BJ (cell line): ENCODE data around the gene ZNF90. TPM values are rescaled to one million over a fixed set of nuclear protein-coding genes. Genes with fewer than 3 reads are reported as not detected.
A peak's percentile ranks its signal among the peaks of the same experiment; 100 is the strongest.
"Not testable (repeated sequence)": the region's sequence is repeated elsewhere in the genome, so short reads cannot be mapped to it uniquely, and the experiment has no call there.

Source experiments
- CTCF ChIA-PET: fragments of 350-600 bp; formaldehyde crosslinking; extraction: SDS; loops from one replicate; lab custom pipeline; 2021; ENCODE audit warnings: antibody characterized with exemption, inconsistent platforms; lab: Yijun Ruan, JAX
- POLR2A ChIA-PET: fragments of 300-600 bp; sonication (Branson Sonifier 250); formaldehyde crosslinking; extraction: SDS; loops from one replicate; lab custom pipeline; 2021; ENCODE audit warnings: antibody characterized with exemption; lab: Charles Lee
- DNase-seq: peaks from one replicate; pipeline ENCODE4 v3.0.0-alpha.2; 2011; ENCODE audit warnings: low read depth
- H3K27me3 ChIP-seq: 2 replicates; pipeline ENCODE4 v1.6.0; 2011; ENCODE audit warnings: low read length; ENCODE audit not compliant: control insufficient read depth, insufficient read depth
- H3K36me3 ChIP-seq: 2 replicates; pipeline ENCODE4 v1.5.1; 2011; ENCODE audit warnings: low read length; ENCODE audit not compliant: control insufficient read depth, insufficient read depth
- H3K4me3 ChIP-seq: 2 replicates; pipeline ENCODE4 v1.5.1; 2011; ENCODE audit warnings: low read depth, mild to moderate bottlenecking, control low read depth, low read length
- CTCF ChIP-seq: IDR thresholded peaks from 2 replicates; pipeline ENCODE4 v1.5.1; 2011; ENCODE audit warnings: low read depth, mild to moderate bottlenecking, control low read depth, inconsistent platforms, low read length, moderate library complexity; ENCODE audit not compliant: insufficient read depth
- polyA plus RNA-seq: library from polyadenylated mRNA; depleted of rRNA; stranded (reverse); fragments of >200 nt; gene quantifications from 2 replicates; pipeline ENCODE4 v1.2.3, GENCODE V29; 2011

The ZNF90 gene
- polyA plus RNA-seq, 1 experiment = 0.38 TPM

GRCh38 chr19:20066861-20067260 lies 10.9 kb upstream of the ZNF90 start:
- H3K4me3 ChIP-seq = no peak overlapping the region
- CTCF ChIA-PET = no interaction called here
- DNase-seq = no peak
- H3K36me3 ChIP-seq = no peaks in the 10 kb centered on the region
- TF ChIP-seq CTCF = no peak
- POLR2A ChIA-PET = no interaction called here
- no peaks in the 10 kb centered on the region for H3K27me3 ChIP-seq

- CTCF ChIA-PET = no interaction called here
Measured at GRCh38 chr19:20067943-20068342, 9.9 kb upstream of the ZNF90 start.

GRCh38 chr19:20068559-20068958 lies 9.2 kb upstream of the ZNF90 start:
- H3K36me3 ChIP-seq, H3K4me3 ChIP-seq, H3K27me3 ChIP-seq, DNase-seq, POLR2A ChIA-PET: not testable (repeated sequence)
- CTCF ChIA-PET = interaction anchor here (0.9 kb wide), 1 partner anchor 9 kb away, joined by 3 read pairs; the partner anchor contains the start of gene ZNF90

More at GRCh38 chr19:20067943-20068342, 9.9 kb upstream of the ZNF90 start:
- POLR2A ChIA-PET = no interaction called here
- Histone ChIP-seq H3K27me3 (no peaks in the 10 kb centered on the region), H3K36me3 (no peaks in the 10 kb centered on the region), H3K4me3 (no peak overlapping the region)
- DNase-seq = no peak
- no peak for TF ChIP-seq CTCF

GRCh38 chr19:20070691-20071090 lies 7.1 kb upstream of the ZNF90 start:
- no peak for TF ChIP-seq CTCF
- DNase-seq = no peak
- CTCF ChIA-PET = no interaction called here
- H3K4me3 ChIP-seq = no peak overlapping the region
- no peaks in the 10 kb centered on the region for H3K36me3 ChIP-seq
- no peaks in the 10 kb centered on the region for H3K27me3 ChIP-seq
- POLR2A ChIA-PET = no interaction called here

- no peak for TF ChIP-seq CTCF
- CTCF ChIA-PET = no interaction called here
- no peak for DNase-seq
- no peak overlapping the region for H3K4me3 ChIP-seq
- H3K27me3 ChIP-seq = no peaks in the 10 kb centered on the region
- POLR2A ChIA-PET = no interaction called here
- no peaks in the 10 kb centered on the region for H3K36me3 ChIP-seq
Measured at GRCh38 chr19:20072936-20073335, 4.9 kb upstream of the ZNF90 start.

- no peak for TF ChIP-seq CTCF
- DNase-seq = no peak
- Histone ChIP-seq H3K27me3 (no peaks in the 10 kb centered on the region), H3K4me3 (peak overlapping the region; percentile 47), H3K36me3 (no peaks in the 10 kb centered on the region)
- POLR2A ChIA-PET = no interaction called here
- CTCF ChIA-PET = interaction anchor here (1.4 kb wide), 1 partner anchor 15 kb away, joined by 4 read pairs; no protein-coding TSS in a partner anchor
Measured at GRCh38 chr19:20078581-20079031, 806 bp downstream of the ZNF90 start.
